GM12892 (cell line): ENCODE data around the gene GAL3ST2.

ENCODE experiments used
- POLR2A ChIP-seq: IDR thresholded peaks from 2 replicates; pipeline ENCODE4 v1.6.1; 2011; ENCODE audit warnings: low read depth, low read length, control low read depth
- POLR2AphosphoS5 ChIP-seq: IDR thresholded peaks from 2 replicates; pipeline ENCODE4 v1.6.1; 2011; ENCODE audit warnings: low read depth, low read length, control low read depth
- TAF1 ChIP-seq: IDR thresholded peaks from 2 replicates; pipeline ENCODE4 v1.6.1; 2011; ENCODE audit warnings: low read depth, mild to moderate bottlenecking, control low read depth, low read length, borderline replicate concordance

GRCh38 chr2:241850544-241851324 lies 74.1 kb downstream of the GAL3ST2 start:
- no peak for TF ChIP-seq POLR2A
- TF ChIP-seq TAF1 = no peak
- no peak for TF ChIP-seq POLR2AphosphoS5
